ENCODE measurements around the gene BORCS5.
"Not testable (repeated sequence)": the region's sequence is repeated elsewhere in the genome, so short reads cannot be mapped to it uniquely, and the experiment has no call there.

BORCS5 gene

GRCh38 chr12:12356896-12357718, at the start of gene BORCS5:
Gene BORCS5, plus strand, starts transcription at chr12:12357078. Its CDS starts 374 bp downstream, at chr12:12357452.
- DNase-seq (ENCODE audit: low spot score) (peak; percentile 99), FAIRE-seq (peak; percentile 88)

GRCh38 chr12:12310695-12311094, 46.2 kb upstream of the BORCS5 start:
- not testable (repeated sequence) for DNase-seq (ENCODE audit: low spot score); FAIRE-seq

DNA sequence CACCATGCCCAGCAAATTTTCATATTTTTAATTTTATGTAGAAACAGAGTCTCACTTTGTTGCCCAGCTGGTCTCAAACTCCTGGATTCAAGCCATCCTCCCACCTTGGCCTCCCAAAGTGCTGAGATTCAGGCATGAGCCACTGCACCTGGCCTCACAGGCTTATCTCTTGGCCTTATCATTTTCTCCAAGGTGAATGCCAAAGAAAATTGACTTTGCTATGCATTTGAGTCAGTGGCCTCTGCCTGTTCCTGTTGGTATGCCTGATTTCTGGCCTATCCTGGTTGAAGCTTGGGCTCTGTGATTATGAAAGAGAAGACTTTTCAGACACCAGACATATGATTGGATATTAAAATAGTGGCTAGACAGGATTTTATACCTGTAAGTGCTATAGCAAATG, 41.0 kb upstream of the BORCS5 start:
- FAIRE-seq = no peak
- no peak for DNase-seq (ENCODE audit: low spot score)

DNA sequence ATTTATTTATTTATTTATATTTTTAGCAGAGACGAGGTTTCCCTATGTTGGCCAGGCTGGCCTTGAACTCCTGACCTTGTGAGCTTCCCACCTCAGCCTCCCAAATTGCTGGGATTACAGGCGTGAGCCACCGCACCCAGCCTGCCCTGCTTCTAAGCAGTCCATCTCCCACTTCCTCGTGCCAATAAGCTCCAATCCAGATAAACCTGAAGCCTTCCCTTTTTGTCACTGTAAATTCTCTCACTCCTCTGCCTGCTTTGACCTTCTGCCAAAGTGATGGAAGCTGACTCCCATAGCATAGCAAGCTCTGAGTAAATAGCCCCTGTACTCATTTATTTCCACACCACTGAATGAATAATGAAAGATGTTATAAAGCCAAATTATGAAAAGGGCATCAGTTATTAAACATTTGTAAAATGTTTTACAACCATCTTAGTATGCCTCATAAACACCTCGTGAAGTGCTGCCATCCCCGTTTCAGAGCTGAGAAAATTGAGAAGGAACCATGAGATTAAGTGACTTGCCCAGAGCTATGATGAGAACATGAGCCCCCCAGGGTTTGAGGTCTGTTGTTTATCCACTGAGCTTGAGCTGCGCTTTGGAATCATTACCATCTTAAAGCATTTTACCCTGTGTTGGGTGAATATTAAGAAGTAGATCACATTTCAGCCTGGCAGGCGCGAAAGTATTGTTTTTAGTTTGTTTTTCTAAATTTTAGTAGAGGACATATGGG, 37.3 kb upstream of the BORCS5 start:
- FAIRE-seq = no peak
- no peak for DNase-seq (ENCODE audit: low spot score)

GRCh38 chr12:12323118-12323517, 33.8 kb upstream of the BORCS5 start:
- DNase-seq (ENCODE audit: low spot score) (no peak), FAIRE-seq (no peak)

DNA sequence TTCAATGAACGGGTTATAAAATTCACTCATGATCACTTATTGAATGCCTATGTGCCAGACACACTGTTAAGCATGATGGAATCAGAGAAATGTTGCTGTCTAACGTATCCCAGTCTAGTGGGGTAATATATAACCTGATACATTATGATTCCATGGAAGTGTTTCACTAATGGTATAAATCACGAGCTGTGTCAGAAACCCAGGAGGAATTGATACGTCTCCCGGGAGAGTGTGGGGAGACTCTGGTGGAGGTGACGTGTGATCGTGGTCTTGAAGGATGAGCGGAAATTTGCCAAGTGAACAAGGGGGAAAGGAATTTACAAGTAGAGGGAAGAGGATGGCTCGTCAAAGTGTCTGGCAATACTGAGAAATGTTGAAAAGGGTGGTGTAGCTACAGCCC, 33.3 kb upstream of the BORCS5 start:
- DNase-seq (ENCODE audit: low spot score) (no peak), FAIRE-seq (peak; percentile 97)

DNA sequence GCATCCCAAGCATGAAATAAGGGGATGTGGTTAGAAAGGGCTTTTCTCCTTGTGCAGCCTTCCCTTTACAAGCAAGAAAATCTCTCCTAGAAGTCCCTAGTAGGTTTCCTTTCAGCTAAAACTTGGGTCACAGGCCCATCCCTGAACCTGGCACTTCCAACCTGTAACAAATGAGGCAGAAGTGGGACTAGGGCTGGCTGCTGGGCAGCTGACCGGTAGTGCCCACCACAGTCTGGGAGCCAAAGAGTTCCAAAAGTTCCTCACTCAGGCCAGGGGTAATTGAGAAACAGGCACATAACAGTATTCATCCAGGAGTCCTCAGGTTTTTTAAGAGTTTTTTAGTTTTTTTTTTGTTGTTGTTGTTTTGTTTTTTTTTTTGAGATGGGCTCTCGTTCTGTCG, 30.6 kb upstream of the BORCS5 start:
- DNase-seq (ENCODE audit: low spot score) (no peak), FAIRE-seq (no peak)

DNA sequence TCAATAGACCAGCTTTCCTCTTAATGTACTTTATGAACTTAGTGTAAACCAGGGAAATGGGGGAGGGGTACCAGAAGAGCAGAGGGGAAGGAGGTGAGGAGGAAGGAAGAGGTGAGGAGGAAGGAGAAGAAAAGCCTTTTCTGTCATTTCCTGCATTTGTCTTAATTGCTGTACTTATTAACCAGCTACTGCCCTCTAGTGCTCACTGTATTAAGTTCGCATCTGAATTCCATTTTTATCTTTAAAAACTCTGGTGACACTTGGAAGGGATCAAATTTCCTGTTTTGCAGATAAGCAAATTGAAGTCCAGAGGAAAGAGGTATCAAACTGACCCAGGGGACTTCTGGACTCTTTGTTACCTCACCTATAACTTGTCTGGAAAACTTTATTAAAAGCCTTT, 29.1 kb upstream of the BORCS5 start:
- DNase-seq (ENCODE audit: low spot score) (peak; percentile 67), FAIRE-seq (no peak)

GRCh38 chr12:12331244-12331771, 25.6 kb upstream of the BORCS5 start:
- FAIRE-seq (no peak), DNase-seq (ENCODE audit: low spot score) (no peak)

GRCh38 chr12:12331896-12332295, 25.0 kb upstream of the BORCS5 start:
- DNase-seq (ENCODE audit: low spot score) (no peak), FAIRE-seq (no peak)

DNA sequence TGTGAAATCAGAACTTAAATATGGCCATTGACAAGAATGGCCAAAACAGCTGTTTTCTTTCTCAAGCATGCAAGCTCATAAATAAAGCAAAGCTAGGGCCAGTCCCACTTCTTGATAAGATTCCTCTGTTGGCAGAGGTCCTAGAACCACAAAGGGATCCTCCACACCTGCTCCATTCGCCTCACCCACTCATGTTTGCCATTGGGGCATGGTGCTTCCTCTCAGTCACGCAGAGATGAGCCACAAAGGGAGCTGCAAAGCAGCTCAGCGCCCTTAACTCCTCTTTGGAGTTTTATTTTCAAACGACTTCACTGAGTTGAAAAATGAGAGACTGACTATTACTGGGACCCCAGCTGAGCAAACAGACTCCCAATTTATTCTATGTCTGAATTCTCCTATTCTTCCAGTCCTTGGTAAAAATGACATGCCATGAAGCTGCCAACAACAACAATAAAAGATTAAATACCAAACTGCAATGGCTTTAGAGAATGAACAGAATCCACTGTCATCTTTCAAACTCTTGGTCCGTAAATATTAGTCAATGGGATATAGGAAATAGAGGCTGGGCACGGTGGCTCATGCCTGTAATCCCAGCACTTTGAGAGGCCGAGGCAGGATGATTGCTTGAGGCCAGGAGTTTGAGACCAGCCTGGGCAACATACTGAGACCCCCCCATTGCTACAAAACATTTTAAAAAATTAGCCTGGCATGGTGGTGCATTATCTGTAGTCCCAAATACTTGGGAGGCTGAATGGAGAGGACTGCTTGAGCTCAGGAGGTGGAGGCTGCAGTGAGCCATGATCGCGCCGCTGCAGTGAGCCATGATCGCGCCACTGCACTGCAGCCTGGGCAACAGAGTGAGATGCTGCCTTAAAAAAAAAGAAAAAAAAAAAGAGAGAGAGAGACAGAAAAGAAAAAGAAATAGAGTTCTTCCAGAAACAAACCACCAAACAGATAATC, 23.2 kb upstream of the BORCS5 start:
- FAIRE-seq (peak; percentile 17), DNase-seq (ENCODE audit: low spot score) (peak; percentile 54)

DNA sequence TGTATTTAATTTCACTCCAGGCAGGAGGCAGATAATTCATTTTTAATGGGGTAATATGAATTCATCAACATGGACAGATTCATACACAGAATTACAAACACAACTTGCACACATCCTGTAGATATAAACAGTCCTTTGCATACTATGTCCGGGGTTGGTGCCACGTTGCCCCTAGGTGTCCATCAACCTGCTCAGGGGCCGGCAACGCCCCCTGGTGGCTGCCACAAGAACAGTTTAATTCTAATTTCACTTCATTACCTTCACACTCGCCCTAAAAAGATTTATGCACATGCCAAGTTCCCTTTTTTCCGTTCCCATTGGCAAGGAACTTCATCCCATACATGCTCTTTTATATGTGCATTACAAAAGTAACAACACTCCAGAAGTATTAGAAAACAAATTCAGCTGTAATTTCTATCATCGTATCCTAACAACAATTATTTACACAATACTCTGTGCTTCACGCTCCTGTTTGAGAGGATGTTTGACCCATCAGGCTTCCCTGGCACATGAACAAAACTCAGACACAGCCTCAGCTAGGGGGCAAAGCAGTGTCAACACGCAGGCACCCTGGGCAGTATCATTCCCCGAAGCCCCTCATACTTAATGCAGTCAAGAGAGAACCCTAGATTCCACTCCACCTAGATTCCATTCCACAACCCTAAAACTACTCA, 22.4 kb upstream of the BORCS5 start:
- FAIRE-seq (no peak), DNase-seq (ENCODE audit: low spot score) (peak; percentile 83)

DNA sequence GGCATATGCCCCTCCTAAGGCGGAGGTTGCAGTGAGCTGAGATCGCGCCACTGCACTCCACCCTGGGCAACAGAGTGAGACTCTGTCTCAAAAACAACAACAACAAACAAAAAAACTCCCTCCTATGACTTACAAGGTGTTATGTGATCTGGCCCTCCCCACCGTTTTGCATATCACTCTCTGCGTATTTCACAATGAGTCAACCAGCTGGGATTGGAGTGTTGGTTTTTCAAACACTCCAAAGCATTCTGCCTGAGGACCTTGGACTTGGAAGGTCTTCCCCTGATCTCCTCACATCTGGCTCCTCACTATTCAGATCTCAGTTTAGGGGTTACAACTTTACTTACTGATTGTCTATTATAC, 20.8 kb upstream of the BORCS5 start:
- DNase-seq (ENCODE audit: low spot score) = no peak
- no peak for FAIRE-seq

DNA sequence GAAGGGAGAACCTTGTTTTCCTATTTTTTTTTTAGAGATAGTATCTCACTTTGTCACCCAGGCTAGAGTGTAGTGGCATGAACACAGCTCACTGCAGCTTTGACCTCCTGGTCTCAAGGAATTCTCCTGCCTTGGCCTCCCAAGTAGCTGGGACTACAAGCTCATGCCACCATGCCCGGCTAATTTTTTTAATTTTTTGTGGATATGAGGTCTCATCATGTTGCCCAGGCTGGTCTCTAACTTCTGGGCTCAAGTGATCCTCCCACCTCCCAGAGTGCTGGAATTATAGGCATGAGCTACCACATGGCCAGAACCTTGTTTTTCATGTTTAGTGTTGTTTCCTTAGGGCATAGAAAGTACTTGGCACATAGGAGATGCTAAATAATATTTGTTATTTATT, 20.4 kb upstream of the BORCS5 start:
- no peak for FAIRE-seq

GRCh38 chr12:12338527-12339168, 18.2 kb upstream of the BORCS5 start:
- DNase-seq (ENCODE audit: low spot score) = no peak
- FAIRE-seq = no peak

More for the DNA sequence above, 20.4 kb upstream of the BORCS5 start:
- DNase-seq (ENCODE audit: low spot score) = no peak

DNA sequence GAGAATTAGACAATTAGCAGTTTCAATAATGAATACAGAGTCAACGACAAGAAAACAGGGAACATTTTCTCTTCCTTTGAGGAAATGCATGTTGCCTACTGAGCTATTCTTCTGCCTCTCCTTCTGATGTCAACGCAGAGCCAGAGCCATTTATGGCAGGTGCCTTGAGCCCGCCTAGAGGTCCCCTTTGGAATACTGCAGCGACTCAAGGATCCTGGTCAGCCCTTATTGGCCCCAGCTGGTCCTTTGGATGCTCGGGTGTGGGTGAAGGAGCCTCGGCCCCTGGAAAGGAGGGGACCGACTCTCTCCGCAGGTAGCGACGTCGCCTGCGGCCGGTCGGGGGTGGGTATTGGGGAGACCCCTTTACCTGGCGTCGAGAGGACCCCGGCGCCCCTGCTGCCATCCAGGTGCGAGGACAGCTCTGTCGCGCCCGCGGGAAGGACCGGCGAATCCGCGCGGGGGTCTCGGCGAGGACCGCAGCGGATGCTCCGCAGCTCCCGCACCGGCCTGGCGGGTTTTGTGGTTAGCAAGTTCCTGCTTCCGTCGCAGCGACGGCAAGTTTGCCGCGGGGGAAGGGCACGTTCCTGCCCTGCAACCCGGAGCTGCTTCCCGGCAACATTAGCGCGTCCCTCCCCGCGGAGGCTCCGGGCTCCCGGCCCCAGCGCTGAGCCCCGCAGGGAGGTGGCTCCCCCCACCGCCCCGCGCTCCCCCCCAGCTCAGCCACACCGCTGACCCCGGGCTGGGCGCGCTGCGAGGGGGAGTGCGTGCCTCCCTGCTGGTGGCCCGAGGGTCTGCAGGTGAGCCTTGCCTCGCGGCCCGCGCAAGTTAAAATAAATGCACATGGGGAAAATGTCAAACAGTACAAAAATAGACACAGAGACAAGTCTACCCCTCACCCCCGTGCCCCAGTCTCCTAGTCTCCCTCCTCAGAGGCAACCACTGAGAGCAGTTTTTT, 6.9 kb upstream of the BORCS5 start, which contains the start of gene MANSC1:
Gene MANSC1, minus strand, starts transcription at position 532 of the 955 bp plus-strand sequence. CDS start 6,928 bp downstream, outside the sequence.
- peak; percentile 95 for FAIRE-seq
- peak; percentile 78 for DNase-seq (ENCODE audit: low spot score)

- DNase-seq (ENCODE audit: low spot score) = peak; percentile 44
- FAIRE-seq = peak; percentile 88
Measured at GRCh38 chr12:12350868-12351463, 5.9 kb upstream of the BORCS5 start.

GRCh38 chr12:12351468-12352185, 5.3 kb upstream of the BORCS5 start:
- not testable (repeated sequence) for FAIRE-seq; DNase-seq (ENCODE audit: low spot score)
